Measurements from ENCODE around the gene ZNF322. TPM values are rescaled to one million over a fixed set of nuclear protein-coding genes. Genes with fewer than 3 reads are reported as not detected.

The ZNF322 gene
- total RNA-seq = 35.7 TPM

GRCh38 chr6:26659042-26659999, at the start of gene ZNF322:
TSS of gene ZNF322 (minus strand) at chr6:26659746. CDS start at chr6:26638553, 21,193 bp downstream.

GRCh38 chr6:26596579-26597388, 62.8 kb downstream of the ZNF322 start, which contains the start of gene ABT1:
TSS of gene ABT1 (plus strand) at chr6:26596953. CDS start at chr6:26596983, 30 bp downstream.

Other genes starting within 250 kb of the ZNF322 start
- gene BTN3A3, start 219.2 kb downstream of the ZNF322 start, total RNA-seq = 4.1 TPM
- 13.8 TPM for gene BTN2A1, start 201.8 kb downstream of the ZNF322 start, total RNA-seq
- gene BTN1A1, start 159.4 kb downstream of the ZNF322 start, total RNA-seq = not detected
- 56.0 TPM for gene HMGN4, start 121.4 kb downstream of the ZNF322 start, total RNA-seq
- 11.0 TPM for gene ABT1, start 62.8 kb downstream of the ZNF322 start, total RNA-seq

Measured in parietal lobe (tissue), 1 donor.